Thymus (tissue), 11 donors: ENCODE results near the gene CENPF. TPM values are rescaled to one million over a fixed set of nuclear protein-coding genes. Genes with fewer than 3 reads are reported as not detected.

ENCODE experiments used
- DNase-seq, 9 donors: peaks; one replicate each; pipeline ENCODE4 v3.0.0-alpha.2; 2013; ENCODE audit warnings: low spot score in 9 of 9, low read depth in 6 of 9, missing footprints in 1 of 9
- H3K27ac ChIP-seq, 2 donors: one replicate each; pipeline ENCODE4 v1.5.1; 2013; ENCODE audit warnings: control low read depth in 1 of 2, low read depth in 1 of 2, low read length in 1 of 2, mild to moderate bottlenecking in 1 of 2, moderate library complexity in 1 of 2
- H3K27me3 ChIP-seq, 2 donors: one replicate each; pipeline ENCODE4 v1.5.1; 2013; ENCODE audit warnings: low read length in 1 of 2; ENCODE audit not compliant: control insufficient read depth in 2 of 2, insufficient read depth in 1 of 2
- H3K36me3 ChIP-seq, 2 donors: one replicate each; pipeline ENCODE4 v1.5.1; 2013; ENCODE audit warnings: low read length in 1 of 2, mild to moderate bottlenecking in 1 of 2, moderate library complexity in 1 of 2; ENCODE audit not compliant: control insufficient read depth in 2 of 2, insufficient read depth in 2 of 2
- H3K4me1 ChIP-seq, 2 donors: one replicate each; pipeline ENCODE4 v1.5.1; 2013; ENCODE audit warnings: low read length in 2 of 2; ENCODE audit not compliant: control insufficient read depth in 2 of 2, insufficient read depth in 2 of 2
- H3K4me3 ChIP-seq, 2 donors: one replicate each; pipeline ENCODE4 v1.5.1; 2013; ENCODE audit warnings: low read length in 2 of 2, control low read depth in 1 of 2, mild to moderate bottlenecking in 1 of 2
- H3K9me3 ChIP-seq, 2 donors: one replicate each; pipeline ENCODE4 v1.5.1; 2013; ENCODE audit warnings: low read length in 1 of 2, mild to moderate bottlenecking in 1 of 2; ENCODE audit not compliant: control insufficient read depth in 2 of 2, insufficient read depth in 1 of 2
- WGBS: extraction: QIAGEN DNeasy Blood & Tissue Kit; methylation state at CpG from one replicate; pipeline ENCODE4 v1.1.7; 2013; 5-methylcytosine and 5-hydroxymethylcytosine counted together
- polyA plus RNA-seq: library from polyadenylated mRNA; stranded (reverse); fragments of 200-250 nt; gene quantifications from one replicate; pipeline ENCODE4 v1.2.3, GENCODE V29; 2013
- total RNA-seq: library from RNA; stranded (reverse); fragments of 120-200 nt; gene quantifications from one replicate; pipeline ENCODE4 v1.2.4, GENCODE V29; 2013
- donor health status: healthy.

Gene CENPF
- total and polyA plus RNA-seq, 2 donors: 8.0 to 85.8 TPM

GRCh38 chr1:214641214-214641895, 38.4 kb downstream of the CENPF start:
- no peaks in the 10 kb centered on the region for H3K9me3 ChIP-seq
- peak in 1 of 9 donors; percentile 10 for DNase-seq
- peaks cover 28 to 94% of the 10 kb centered on the region in 2 donors for H3K36me3 ChIP-seq
- no peaks in the 10 kb centered on the region for H3K27me3 ChIP-seq
- H3K27ac ChIP-seq: peak overlapping the region in 1 of 2 donors; percentile 54
- no peaks in the 10 kb centered on the region for H3K4me1 ChIP-seq
- H3K4me3 ChIP-seq: no peak overlapping the region
- 85% methylated on average over 2 of the region's 2 CpGs for whole genome bisulfite sequencing

- H3K9me3 ChIP-seq: no peaks in the 10 kb centered on the region
- H3K36me3 ChIP-seq: peaks cover 31 to 94% of the 10 kb centered on the region in 2 donors
- H3K27me3 ChIP-seq: no peaks in the 10 kb centered on the region
- H3K4me1 ChIP-seq: no peaks in the 10 kb centered on the region
- WGBS: 96% methylated on average over 8 of the region's 8 CpGs
- H3K27ac ChIP-seq: no peak overlapping the region
- no peak overlapping the region for H3K4me3 ChIP-seq
- no peak for DNase-seq
Measured at GRCh38 chr1:214643030-214643429, 40.0 kb downstream of the CENPF start.

GRCh38 chr1:214645712-214646111, 42.7 kb downstream of the CENPF start:
- H3K36me3 ChIP-seq: peaks cover 38 to 92% of the 10 kb centered on the region in 2 donors

DNA sequence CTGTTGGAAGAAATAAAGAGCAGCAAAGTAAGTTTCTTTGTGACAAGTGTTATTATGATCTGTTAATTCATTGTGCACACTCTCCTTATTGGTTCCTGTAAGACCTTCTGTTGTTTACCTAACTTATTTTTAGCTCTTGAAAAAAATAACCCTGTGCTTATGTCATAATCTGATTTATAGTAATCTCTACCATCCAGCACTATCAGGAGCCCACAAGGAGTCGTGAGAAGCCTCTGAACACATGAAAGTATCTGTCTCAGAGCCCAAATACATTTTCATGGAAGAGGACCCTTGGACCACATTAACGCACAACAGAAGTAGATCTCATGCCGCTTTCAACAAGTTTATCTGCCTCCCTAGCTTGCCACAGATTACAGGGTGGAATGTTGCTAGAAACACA, 45.8 kb downstream of the CENPF start:
- no peak for DNase-seq
- H3K4me1 ChIP-seq: no peaks in the 10 kb centered on the region
- H3K27me3 ChIP-seq: no peaks in the 10 kb centered on the region
- 92% methylated on average over 3 of the region's 3 CpGs for WGBS
- H3K4me3 ChIP-seq: no peak overlapping the region
- peaks cover 40 to 87% of the 10 kb centered on the region in 2 donors for H3K36me3 ChIP-seq
- no peaks in the 10 kb centered on the region for H3K9me3 ChIP-seq
- H3K27ac ChIP-seq: no peak overlapping the region

More at GRCh38 chr1:214645712-214646111, 42.7 kb downstream of the CENPF start:
- Histone ChIP-seq H3K27ac (no peak overlapping the region), H3K4me1 (no peaks in the 10 kb centered on the region), H3K27me3 (no peaks in the 10 kb centered on the region), H3K9me3 (no peaks in the 10 kb centered on the region), H3K4me3 (no peak overlapping the region)
- DNase-seq: no peak
- WGBS: 98% methylated on average over 10 of the region's 10 CpGs

DNA sequence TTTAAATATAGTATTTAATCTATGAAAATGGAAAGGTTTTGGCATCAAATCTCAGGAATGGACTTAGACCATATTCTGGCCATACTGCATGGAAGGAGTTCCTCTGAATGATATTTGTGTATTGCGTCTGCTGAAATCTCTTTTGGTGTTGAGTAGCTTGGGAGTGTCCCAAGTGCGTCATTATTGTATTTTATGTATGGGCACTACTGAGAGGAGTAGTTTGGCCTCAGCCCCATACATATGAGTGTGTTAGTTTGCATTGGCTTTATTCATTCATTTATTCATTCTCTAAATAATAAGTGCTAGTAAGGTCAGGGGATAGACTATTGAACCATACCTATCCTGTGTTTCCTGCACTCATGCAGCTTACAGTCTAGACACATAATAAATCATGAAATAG, 46.6 kb downstream of the CENPF start:
- 100% methylated on average over 2 of the region's 2 CpGs for WGBS
- no peaks in the 10 kb centered on the region for H3K27me3 ChIP-seq
- no peak for DNase-seq
- no peak overlapping the region for H3K4me3 ChIP-seq
- peaks cover 43 to 86% of the 10 kb centered on the region in 2 donors for H3K36me3 ChIP-seq
- H3K9me3 ChIP-seq: no peaks in the 10 kb centered on the region
- no peaks in the 10 kb centered on the region for H3K4me1 ChIP-seq
- H3K27ac ChIP-seq: no peak overlapping the region

DNA sequence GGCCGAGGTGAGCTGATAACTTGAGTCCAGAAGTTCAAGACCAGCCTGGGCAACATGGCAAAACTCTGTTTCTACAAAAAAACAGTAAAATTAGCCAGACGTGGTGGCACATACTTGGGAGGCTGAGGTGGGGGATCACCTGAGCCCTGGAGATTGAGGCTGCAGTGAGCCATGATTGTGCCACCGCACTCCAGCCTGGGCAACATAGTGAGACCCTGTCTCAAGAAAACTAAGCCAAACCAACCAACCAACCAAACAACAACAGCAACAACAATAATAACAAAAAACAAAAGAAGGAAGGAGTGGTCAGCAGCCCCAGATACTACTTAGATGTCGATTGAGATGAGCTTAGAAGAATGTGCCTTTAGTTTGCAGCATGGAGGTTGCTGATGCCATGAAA, 47.7 kb downstream of the CENPF start:
- H3K9me3 ChIP-seq: no peaks in the 10 kb centered on the region
- H3K27ac ChIP-seq: no peak overlapping the region
- no peaks in the 10 kb centered on the region for H3K4me1 ChIP-seq
- H3K4me3 ChIP-seq: no peak overlapping the region
- H3K36me3 ChIP-seq: peaks cover 45 to 85% of the 10 kb centered on the region in 2 donors
- 97% methylated on average over 4 of the region's 4 CpGs for WGBS
- no peak for DNase-seq
- no peaks in the 10 kb centered on the region for H3K27me3 ChIP-seq

DNA sequence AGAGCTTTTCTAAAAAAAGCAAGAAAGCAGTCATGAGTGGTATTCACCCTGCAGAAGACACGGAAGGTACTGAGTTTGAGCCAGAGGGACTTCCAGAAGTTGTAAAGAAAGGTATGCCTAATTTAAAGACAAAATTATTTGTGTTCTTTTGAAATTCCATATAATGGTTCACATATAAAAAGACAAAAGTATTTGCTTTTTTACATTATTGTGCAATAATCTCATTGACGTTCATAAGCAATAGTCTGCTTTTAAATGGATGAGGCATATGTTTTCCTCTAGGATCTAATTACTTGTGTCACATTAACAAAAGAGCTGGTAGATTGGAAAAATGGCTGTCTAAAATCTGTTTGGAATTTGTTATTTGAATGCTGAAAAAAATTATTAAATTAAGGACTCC, 54.3 kb downstream of the CENPF start:
- H3K4me3 ChIP-seq: no peak overlapping the region
- H3K27me3 ChIP-seq: no peaks in the 10 kb centered on the region
- WGBS: 97% methylated on average over 2 of the region's 2 CpGs
- peaks cover 53 to 92% of the 10 kb centered on the region in 2 donors for H3K36me3 ChIP-seq
- H3K4me1 ChIP-seq: no peaks in the 10 kb centered on the region
- H3K27ac ChIP-seq: no peak overlapping the region
- H3K9me3 ChIP-seq: no peaks in the 10 kb centered on the region
- DNase-seq: no peak

GRCh38 chr1:214658175-214658574, 55.2 kb downstream of the CENPF start:
- no peaks in the 10 kb centered on the region for H3K4me1 ChIP-seq
- H3K36me3 ChIP-seq: peaks cover 52 to 94% of the 10 kb centered on the region in 2 donors
- WGBS: 88% methylated on average over 1 of the region's 1 CpG
- no peak overlapping the region for H3K27ac ChIP-seq
- H3K4me3 ChIP-seq: no peak overlapping the region
- no peak for DNase-seq
- no peaks in the 10 kb centered on the region for H3K27me3 ChIP-seq
- H3K9me3 ChIP-seq: no peaks in the 10 kb centered on the region

- Histone ChIP-seq H3K27ac (no peak overlapping the region), H3K9me3 (no peaks in the 10 kb centered on the region), H3K4me1 (no peaks in the 10 kb centered on the region), H3K4me3 (no peak overlapping the region), H3K27me3 (no peaks in the 10 kb centered on the region), H3K36me3 (peaks cover 54 to 97% of the 10 kb centered on the region in 2 donors)
- no peak for DNase-seq
- WGBS: 97% methylated on average over 9 of the region's 9 CpGs
Measured at GRCh38 chr1:214658785-214659184, 55.8 kb downstream of the CENPF start.
